ENCODE data around the gene ERICH4.

The ERICH4 gene

DNA sequence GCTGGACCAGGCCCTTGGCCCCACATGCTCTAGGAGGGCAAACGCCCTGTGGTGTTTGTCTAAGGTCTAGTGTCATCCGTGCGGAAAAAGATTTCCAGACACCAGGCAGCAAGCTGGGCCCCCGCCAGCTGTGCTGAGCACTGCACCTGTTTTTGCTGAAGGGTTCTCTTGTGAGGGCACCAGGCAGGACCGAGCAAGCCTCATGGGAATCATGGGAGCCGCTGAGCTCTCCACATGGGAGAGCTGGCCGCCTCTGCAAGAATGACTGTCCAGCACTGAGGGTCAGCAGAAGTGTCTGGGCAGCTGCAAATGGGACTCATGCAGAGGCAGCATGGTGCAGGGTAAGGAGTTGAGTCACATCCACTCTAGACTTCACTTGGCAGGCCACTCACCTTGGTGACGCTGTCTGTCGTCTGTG lies 27.8 kb upstream of the ERICH4 start:
- TF ChIP-seq, protein P1, sequence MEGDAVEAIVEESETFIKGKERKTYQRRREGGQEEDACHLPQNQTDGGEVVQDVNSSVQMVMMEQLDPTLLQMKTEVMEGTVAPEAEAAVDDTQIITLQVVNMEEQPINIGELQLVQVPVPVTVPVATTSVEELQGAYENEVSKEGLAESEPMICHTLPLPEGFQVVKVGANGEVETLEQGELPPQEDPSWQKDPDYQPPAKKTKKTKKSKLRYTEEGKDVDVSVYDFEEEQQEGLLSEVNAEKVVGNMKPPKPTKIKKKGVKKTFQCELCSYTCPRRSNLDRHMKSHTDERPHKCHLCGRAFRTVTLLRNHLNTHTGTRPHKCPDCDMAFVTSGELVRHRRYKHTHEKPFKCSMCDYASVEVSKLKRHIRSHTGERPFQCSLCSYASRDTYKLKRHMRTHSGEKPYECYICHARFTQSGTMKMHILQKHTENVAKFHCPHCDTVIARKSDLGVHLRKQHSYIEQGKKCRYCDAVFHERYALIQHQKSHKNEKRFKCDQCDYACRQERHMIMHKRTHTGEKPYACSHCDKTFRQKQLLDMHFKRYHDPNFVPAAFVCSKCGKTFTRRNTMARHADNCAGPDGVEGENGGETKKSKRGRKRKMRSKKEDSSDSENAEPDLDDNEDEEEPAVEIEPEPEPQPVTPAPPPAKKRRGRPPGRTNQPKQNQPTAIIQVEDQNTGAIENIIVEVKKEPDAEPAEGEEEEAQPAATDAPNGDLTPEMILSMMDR (IDR thresholded peaks at IDR 0.05; ENCODE audit: low read depth, low read length, poor library complexity, severe bottlenecking): no peak
- no peak for TF ChIP-seq EZH2phosphoT487 (IDR thresholded peaks at IDR 0.05; ENCODE audit: borderline replicate concordance, low read length)
- no peaks in the 10 kb centered on the region for H3F3A ChIP-seq (ENCODE audit: control insufficient read depth, insufficient read depth)
- peaks cover 8% of the 10 kb centered on the region; the same call in 1 of the 2 replicates for H3K36me3 ChIP-seq (ENCODE audit: control insufficient read depth, low read length)
- H3K4me1 ChIP-seq (ENCODE audit: control insufficient read depth, low read length): no peaks in the 10 kb centered on the region
- H4K20me1 ChIP-seq (ENCODE audit: control insufficient read depth, insufficient read depth, low read depth, low read length): no peaks in the 10 kb centered on the region
- H3K79me2 ChIP-seq (ENCODE audit: control insufficient read depth, low read length): no peaks in the 10 kb centered on the region
- no peaks in the 10 kb centered on the region for H3K9me3 ChIP-seq (ENCODE audit: control insufficient read depth, insufficient read depth, low read length)
- H3K4me2 ChIP-seq (ENCODE audit: low read length): no peak overlapping the region
- no peak overlapping the region for H3K27ac ChIP-seq (ENCODE audit: low read depth, low read length)
- H3K27me3 ChIP-seq (ENCODE audit: control insufficient read depth, low read length): no peaks in the 10 kb centered on the region
- no peak overlapping the region for H3K4me3 ChIP-seq (ENCODE audit: low read length)
- H3K9me2 ChIP-seq (replicated peaks; ENCODE audit: control insufficient read depth, low read length): no peaks in the 10 kb centered on the region

DNA sequence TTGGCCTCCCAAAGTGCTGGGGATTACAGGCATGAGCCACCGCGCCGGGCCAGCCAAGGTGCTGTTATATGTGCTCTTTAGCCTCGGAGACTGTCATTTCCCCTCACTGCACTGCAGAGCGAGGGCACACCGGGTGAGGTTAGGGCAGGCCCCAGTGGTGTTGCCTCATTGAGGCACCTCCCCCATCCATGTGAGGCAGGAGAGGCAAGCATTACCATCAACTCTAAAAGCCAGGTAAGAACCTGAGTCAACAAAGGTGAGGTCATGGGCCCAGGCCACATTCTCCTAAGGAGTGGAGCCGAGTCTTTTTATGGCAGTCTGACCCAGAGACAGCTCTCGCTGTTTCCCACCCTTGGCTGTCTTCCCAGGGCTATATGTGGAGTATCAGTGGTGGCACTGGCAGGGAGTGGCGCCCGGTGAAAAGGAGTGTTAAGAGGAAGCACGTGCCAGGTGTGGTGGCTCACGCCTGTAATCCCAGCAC lies 26.7 kb upstream of the ERICH4 start:
- TF ChIP-seq EZH2phosphoT487 (IDR thresholded peaks at IDR 0.05; ENCODE audit: borderline replicate concordance, low read length): no peak
- TF ChIP-seq, protein P1 (IDR thresholded peaks at IDR 0.05; ENCODE audit: low read depth, low read length, poor library complexity, severe bottlenecking): no peak
- Histone ChIP-seq H3K9me2 (replicated peaks; ENCODE audit: control insufficient read depth, low read length) (no peaks in the 10 kb centered on the region), H3F3A (ENCODE audit: control insufficient read depth, insufficient read depth) (no peaks in the 10 kb centered on the region), H3K79me2 (ENCODE audit: control insufficient read depth, low read length) (no peaks in the 10 kb centered on the region), H3K4me1 (ENCODE audit: control insufficient read depth, low read length) (no peaks in the 10 kb centered on the region), H3K4me3 (ENCODE audit: low read length) (no peak overlapping the region), H3K27ac (ENCODE audit: low read depth, low read length) (no peak overlapping the region), H3K36me3 (ENCODE audit: control insufficient read depth, low read length) (peaks cover 8% of the 10 kb centered on the region; the same call in 1 of the 2 replicates), H4K20me1 (ENCODE audit: control insufficient read depth, insufficient read depth, low read depth, low read length) (no peaks in the 10 kb centered on the region), H3K9me3 (ENCODE audit: control insufficient read depth, insufficient read depth, low read length) (no peaks in the 10 kb centered on the region), H3K27me3 (ENCODE audit: control insufficient read depth, low read length) (no peaks in the 10 kb centered on the region), H3K4me2 (ENCODE audit: low read length) (no peak overlapping the region)

DNA sequence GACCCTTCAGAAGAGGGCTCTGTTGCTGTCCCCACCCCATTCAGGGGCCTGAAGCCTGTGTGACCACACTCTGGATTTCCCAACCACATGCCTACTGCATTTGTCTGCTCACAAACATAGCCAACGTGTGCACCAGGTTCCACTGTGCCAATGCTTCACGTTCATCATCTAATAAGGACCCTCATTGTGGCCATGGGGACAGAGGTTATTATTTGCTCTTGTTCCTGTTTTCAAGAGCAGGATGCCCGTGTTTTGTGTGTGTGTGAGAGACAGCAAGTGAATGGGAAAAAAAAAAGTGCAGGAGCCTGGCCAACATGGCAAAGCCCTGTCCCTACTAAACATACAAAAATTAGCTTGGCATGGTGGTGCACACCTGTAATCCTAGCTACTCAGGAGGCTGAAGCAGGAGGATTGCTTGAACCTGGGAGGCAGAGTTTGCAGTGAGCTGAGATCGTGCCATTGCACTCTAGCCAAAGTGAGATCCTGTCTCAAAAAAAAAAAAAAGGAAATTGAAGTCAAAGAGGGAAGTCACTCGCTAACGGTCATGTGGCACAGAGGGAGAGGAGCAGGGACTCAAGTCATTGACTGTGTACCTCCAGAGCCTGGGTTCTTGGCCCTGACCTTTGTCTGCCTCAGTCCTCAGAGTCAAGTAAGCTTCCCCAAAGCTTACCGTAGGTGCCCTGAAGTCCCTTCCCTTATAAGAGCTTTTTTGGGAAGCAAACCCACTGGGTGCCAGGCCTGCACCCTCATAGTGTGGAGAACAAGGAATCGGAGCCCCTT lies 22.7 kb upstream of the ERICH4 start:
- H3K4me3 ChIP-seq (ENCODE audit: low read length): no peak overlapping the region
- no peaks in the 10 kb centered on the region for H3K9me2 ChIP-seq (replicated peaks; ENCODE audit: control insufficient read depth, low read length)
- H3K36me3 ChIP-seq (ENCODE audit: control insufficient read depth, low read length): peaks cover 13% of the 10 kb centered on the region; the same call in 1 of the 2 replicates
- TF ChIP-seq EZH2phosphoT487 (IDR thresholded peaks at IDR 0.05; ENCODE audit: borderline replicate concordance, low read length): no peak
- TF ChIP-seq, protein P1 (IDR thresholded peaks at IDR 0.05; ENCODE audit: low read depth, low read length, poor library complexity, severe bottlenecking): no peak
- H3F3A ChIP-seq (ENCODE audit: control insufficient read depth, insufficient read depth): no peaks in the 10 kb centered on the region
- no peak overlapping the region for H3K4me2 ChIP-seq (ENCODE audit: low read length)
- H3K4me1 ChIP-seq (ENCODE audit: control insufficient read depth, low read length): no peaks in the 10 kb centered on the region
- no peak overlapping the region for H3K27ac ChIP-seq (ENCODE audit: low read depth, low read length)
- H3K9me3 ChIP-seq (ENCODE audit: control insufficient read depth, insufficient read depth, low read length): no peaks in the 10 kb centered on the region
- H3K79me2 ChIP-seq (ENCODE audit: control insufficient read depth, low read length): no peaks in the 10 kb centered on the region
- H3K27me3 ChIP-seq (ENCODE audit: control insufficient read depth, low read length): no peaks in the 10 kb centered on the region
- H4K20me1 ChIP-seq (ENCODE audit: control insufficient read depth, insufficient read depth, low read depth, low read length): no peaks in the 10 kb centered on the region

Data from DOHH2 (cell line).